Right cardiac atrium (tissue), 5 donors: ENCODE measurements around the gene SLC39A9. TPM values are rescaled to one million over a fixed set of nuclear protein-coding genes. Genes with fewer than 3 reads are reported as not detected.
"Not testable (repeated sequence)": the region's sequence is repeated elsewhere in the genome, so short reads cannot be mapped to it uniquely, and the experiment has no call there.

Experiments
- ATAC-seq, 2 donors: fragments of 200-7000 bp; cut with Tn5 transposase; one replicate each; pipeline versions ENCODE4 v1.8.0 to v1.9.1; 2020; ENCODE audit warnings: moderate library complexity in 2 of 2, mild to moderate bottlenecking in 1 of 2
- DNase-seq, 3 donors: peaks; one replicate each; pipeline ENCODE4 v3.0.0-alpha.2; 2020
- H3K27ac ChIP-seq: one replicate; pipeline ENCODE4 v1.5.1; 2013; ENCODE audit warnings: mild to moderate bottlenecking, low read length, control low read depth, moderate library complexity
- H3K27me3 ChIP-seq: one replicate; pipeline ENCODE4 v1.6.1; 2013; ENCODE audit not compliant: control insufficient read depth, insufficient read depth
- H3K4me1 ChIP-seq: one replicate; pipeline ENCODE4 v1.6.1; 2013; ENCODE audit warnings: low read length; ENCODE audit not compliant: control insufficient read depth, insufficient read depth
- H3K4me3 ChIP-seq: one replicate; pipeline ENCODE4 v1.5.1; 2013; ENCODE audit warnings: low read length, control low read depth
- H3K9me3 ChIP-seq: one replicate; pipeline ENCODE4 v1.6.1; 2013; ENCODE audit warnings: low read length; ENCODE audit not compliant: control insufficient read depth
- WGBS: extraction: QIAGEN DNeasy Blood & Tissue Kit; methylation state at CpG from one replicate; pipeline ENCODE4 v1.1.7; 2013; 5-methylcytosine and 5-hydroxymethylcytosine counted together
- intact Hi-C, 4 donors: fragments of 100-400 bp; cut with DNase I; formaldehyde crosslinking; loops; one replicate each; pipeline versions ENCODE4 v1.11.0 to v1.14.0; 2022 to 2023
- polyA plus RNA-seq: library from polyadenylated mRNA; stranded (reverse); fragments of 200-250 nt; gene quantifications from one replicate; pipeline ENCODE4 v1.2.3, GENCODE V29; 2013
- total RNA-seq, 4 donors: library from RNA; stranded (reverse); fragmentation: NEBNext Ultra II Directional; extraction: Animal tissue kit (Norgen Biotek cat#: 25700); gene quantifications; one replicate each; pipeline ENCODE4 v1.2.1, GENCODE V29; 2021
- donor health status: healthy with polysubstance abuse.
- donor health status: DM: no; HTN: yes; CAD: no.
- donor health status: DM: no; HTN: no; CAD: no.
- donor health status: DM: no; HTN: yes; CAD: no; lungs with severe emphysema.
- donor health status: DM: yes; HTN: yes; CAD: no.

The SLC39A9 gene
- total and polyA plus RNA-seq, 5 donors: 10.3 to 34.5 (median 24.4) TPM

DNA sequence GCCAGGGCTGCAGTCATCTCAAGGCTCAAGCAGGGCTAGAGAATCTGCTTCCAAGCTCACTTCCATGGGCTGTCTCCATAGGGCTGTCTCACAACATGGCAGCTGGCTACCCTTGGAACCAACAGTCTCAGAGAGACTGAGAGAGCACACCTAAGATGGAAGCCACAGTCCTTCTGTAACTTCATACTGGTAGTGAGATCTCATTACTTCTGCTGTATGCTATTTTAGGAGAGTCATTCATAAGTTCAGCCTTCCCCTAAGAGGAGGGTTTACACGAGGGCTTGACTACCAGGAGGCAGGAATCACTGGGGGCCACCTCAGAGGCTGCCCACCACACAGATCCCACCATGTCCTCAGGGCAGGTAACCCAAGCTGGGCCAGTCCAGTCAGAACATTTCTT is 30.1 kb upstream of the SLC39A9 start:
- Histone ChIP-seq H3K4me1 (no peaks in the 10 kb centered on the region), H3K27ac (no peak overlapping the region), H3K27me3 (no peaks in the 10 kb centered on the region), H3K9me3 (no peaks in the 10 kb centered on the region), H3K4me3 (no peak overlapping the region)
- 80% methylated on average over 1 of the region's 1 CpG for WGBS
- ATAC-seq (no peak), DNase-seq (no peak)
- intact Hi-C loops: loop anchor here in 1 of 4 donors (10.0 kb wide), 1 partner anchor 124 kb away; no protein-coding TSS in a partner anchor

DNA sequence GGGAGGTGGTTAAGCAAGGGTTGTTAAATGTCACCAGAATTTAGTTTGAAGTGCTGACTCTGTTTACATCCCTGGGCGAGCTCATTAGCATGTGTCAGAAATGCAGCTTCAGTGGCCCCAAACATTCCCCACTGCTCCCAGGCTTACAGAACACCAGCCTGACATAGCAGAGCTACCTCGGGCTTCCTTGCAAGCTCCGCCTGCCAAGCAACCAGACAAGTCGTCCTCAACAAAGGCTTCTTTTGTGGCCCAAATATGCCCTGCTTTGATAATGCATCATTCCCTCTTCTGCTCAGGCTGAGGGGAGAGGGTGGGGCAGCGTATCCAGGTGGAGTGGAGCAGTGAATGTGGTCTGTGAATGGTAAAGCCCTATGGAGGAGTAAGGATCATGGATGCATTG is 28.4 kb upstream of the SLC39A9 start:
- intact Hi-C loops: no loop called here
- H3K27me3 ChIP-seq: no peaks in the 10 kb centered on the region
- ATAC-seq: no peak
- no peaks in the 10 kb centered on the region for H3K9me3 ChIP-seq
- DNase-seq: no peak
- H3K4me1 ChIP-seq: no peaks in the 10 kb centered on the region
- H3K27ac ChIP-seq: no peak overlapping the region
- 61% methylated on average over 5 of the region's 5 CpGs for WGBS
- no peak overlapping the region for H3K4me3 ChIP-seq

DNA sequence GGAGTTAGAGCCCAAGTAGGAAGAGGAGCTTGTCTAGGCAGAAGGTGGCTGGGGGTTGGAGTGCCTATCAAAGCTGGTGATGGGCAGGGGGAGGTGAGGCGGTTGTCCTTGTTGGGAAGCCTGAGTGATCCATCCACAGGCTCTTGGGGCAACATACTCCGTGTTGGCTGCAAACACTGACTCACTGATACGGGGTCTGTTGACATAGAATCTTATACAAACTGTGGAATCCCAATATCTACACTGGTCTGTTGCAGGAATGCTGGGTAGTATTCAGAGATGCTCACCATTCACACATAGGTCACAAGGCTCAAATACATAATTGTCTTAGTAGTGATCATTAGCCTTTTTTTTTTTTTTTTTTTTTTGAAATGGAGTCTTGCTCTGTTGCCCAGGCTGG is 26.3 kb upstream of the SLC39A9 start:
- intact Hi-C loops: no loop called here
- ATAC-seq (no peak), DNase-seq (no peak)
- Histone ChIP-seq H3K9me3 (no peaks in the 10 kb centered on the region), H3K4me1 (no peaks in the 10 kb centered on the region), H3K4me3 (no peak overlapping the region), H3K27ac (no peak overlapping the region), H3K27me3 (no peaks in the 10 kb centered on the region)
- WGBS: 97% methylated on average over 3 of the region's 3 CpGs

DNA sequence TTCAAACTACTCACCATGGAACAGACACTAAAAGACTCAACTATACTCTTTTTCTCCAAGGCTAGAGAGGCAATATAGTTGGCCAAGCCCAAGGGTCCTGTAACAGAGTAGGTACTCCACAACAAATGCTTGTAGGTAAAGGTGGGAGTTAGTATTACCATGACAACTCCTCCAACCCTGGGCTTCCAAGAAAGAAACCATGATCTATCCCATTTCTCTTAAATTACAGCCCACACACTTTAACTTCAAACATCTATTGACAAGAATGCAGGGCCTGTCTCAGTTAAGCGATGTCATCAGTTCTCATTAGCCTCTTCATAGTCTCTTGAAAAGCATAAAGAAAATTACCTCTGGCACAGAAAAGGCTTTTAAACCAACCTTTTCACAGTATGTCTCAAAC is 25.4 kb upstream of the SLC39A9 start:
- H3K9me3 ChIP-seq: no peaks in the 10 kb centered on the region
- no peaks in the 10 kb centered on the region for H3K4me1 ChIP-seq
- 57% methylated on average over 1 of the region's 1 CpG for WGBS
- no peaks in the 10 kb centered on the region for H3K27me3 ChIP-seq
- intact Hi-C loops: no loop called here
- DNase-seq (no peak), ATAC-seq (no peak)
- H3K4me3 ChIP-seq: no peak overlapping the region
- no peak overlapping the region for H3K27ac ChIP-seq

DNA sequence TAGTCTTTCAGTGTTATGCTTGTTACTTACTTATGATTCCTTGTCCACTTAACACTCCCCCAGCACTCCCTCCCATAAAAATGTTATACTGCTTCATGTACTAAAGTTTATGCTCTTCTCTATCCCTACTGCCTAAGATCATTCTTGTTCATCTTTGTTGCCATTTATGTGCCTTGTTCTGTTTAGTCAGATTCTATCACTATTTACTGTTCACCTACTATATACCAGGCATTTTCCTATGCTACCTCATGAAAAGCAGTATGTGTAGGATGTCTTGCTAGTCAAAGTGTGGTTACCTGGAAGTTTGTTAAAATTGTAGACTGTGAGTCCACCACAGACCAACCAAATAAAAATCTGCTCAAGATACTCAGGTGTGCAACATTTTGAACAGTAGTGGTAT is 24.3 kb upstream of the SLC39A9 start:
- Histone ChIP-seq H3K27ac (no peak overlapping the region), H3K4me1 (no peaks in the 10 kb centered on the region), H3K9me3 (no peaks in the 10 kb centered on the region), H3K27me3 (no peaks in the 10 kb centered on the region), H3K4me3 (no peak overlapping the region)
- no peak for ATAC-seq
- no peak for DNase-seq
- intact Hi-C loops: no loop called here

DNA sequence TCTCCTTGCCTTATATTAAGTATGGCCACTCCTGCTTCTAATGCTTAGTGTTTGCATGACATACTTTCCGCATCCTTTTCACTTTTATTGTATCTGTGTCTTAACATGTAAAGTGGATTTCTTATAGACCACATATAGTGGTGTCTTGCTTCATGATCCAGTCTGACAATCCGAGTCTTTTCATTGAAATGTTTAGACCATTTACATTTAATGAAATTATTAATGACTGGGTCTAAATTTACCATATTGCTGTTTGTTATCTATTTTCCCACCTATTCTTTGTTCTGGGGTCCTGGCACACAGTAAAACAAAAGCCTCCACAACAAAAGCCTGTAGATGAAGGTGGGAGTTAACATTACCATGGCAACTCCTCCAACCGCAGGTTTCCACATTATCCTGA is 23.3 kb upstream of the SLC39A9 start:
- no peaks in the 10 kb centered on the region for H3K27me3 ChIP-seq
- H3K4me3 ChIP-seq: no peak overlapping the region
- ATAC-seq: no peak
- intact Hi-C loops: no loop called here
- no peak for DNase-seq
- WGBS: 96% methylated on average over 3 of the region's 3 CpGs
- no peaks in the 10 kb centered on the region for H3K9me3 ChIP-seq
- H3K4me1 ChIP-seq: no peaks in the 10 kb centered on the region
- no peak overlapping the region for H3K27ac ChIP-seq

DNA sequence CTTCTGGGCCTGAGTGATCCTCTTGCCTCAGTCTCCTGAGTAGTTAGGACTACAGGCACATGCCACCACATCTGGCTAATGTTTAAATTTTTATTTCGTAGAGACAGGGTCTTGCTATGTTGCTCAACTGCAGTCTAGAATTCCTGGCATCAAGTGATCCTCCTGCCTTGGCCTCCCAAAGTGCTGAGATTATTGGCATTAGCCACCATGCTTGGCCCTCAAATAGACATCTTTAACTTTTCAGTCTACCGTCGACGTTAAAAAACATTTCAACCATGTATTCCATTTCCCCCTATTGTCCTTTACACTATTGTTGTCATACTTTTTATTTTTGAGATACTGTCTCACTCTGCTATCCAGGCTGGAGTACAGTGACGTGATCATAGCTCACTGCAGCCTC is 22.8 kb upstream of the SLC39A9 start:
- DNase-seq (no peak), ATAC-seq (no peak)
- H3K4me3 ChIP-seq: no peak overlapping the region
- no peak overlapping the region for H3K27ac ChIP-seq
- no peaks in the 10 kb centered on the region for H3K9me3 ChIP-seq
- no peaks in the 10 kb centered on the region for H3K27me3 ChIP-seq
- 93% methylated on average over 5 of the region's 5 CpGs for WGBS
- intact Hi-C loops: no loop called here
- no peaks in the 10 kb centered on the region for H3K4me1 ChIP-seq

DNA sequence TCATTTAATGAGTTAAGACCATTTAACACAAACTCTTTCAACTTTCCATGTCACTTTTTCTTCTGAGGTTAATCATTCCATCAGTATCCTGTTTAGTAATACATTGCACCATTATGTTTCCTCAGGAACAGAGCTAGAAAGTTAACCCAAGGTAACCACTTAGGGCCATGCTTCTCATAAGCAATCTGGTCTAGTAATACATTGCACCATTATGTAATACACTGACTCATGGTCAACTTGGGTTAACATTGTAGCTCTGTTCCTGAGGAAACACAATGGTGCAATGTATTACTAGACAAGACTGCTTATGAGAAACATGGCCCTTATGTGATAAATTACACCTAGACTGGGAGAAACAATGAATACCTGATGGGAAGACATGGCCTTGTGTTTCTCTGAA is 22.1 kb upstream of the SLC39A9 start:
- intact Hi-C loops: no loop called here
- ATAC-seq (no peak), DNase-seq (no peak)
- no peak overlapping the region for H3K27ac ChIP-seq
- no peaks in the 10 kb centered on the region for H3K9me3 ChIP-seq
- no peak overlapping the region for H3K4me3 ChIP-seq
- no peaks in the 10 kb centered on the region for H3K27me3 ChIP-seq
- H3K4me1 ChIP-seq: no peaks in the 10 kb centered on the region

DNA sequence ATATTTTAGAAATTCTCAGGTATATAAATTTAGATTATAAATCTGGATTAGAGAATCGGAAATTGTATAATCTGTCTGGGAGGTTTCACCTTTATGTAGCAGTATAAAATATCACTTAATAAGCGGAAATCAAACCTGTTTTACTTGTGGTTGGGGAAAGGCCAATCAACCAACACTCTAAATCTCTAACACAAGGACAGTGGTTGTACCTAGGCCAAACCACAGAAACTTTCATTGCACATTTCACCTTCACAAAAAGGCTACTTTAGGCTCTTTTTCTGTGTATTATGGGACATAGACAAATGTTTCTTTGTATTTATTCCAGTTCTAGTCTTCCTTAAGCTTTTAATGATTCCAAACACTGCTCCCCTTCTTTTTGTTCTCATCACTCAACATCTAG is 20.2 kb upstream of the SLC39A9 start:
- Histone ChIP-seq H3K4me3 (no peak overlapping the region), H3K9me3 (no peaks in the 10 kb centered on the region), H3K27me3 (no peaks in the 10 kb centered on the region), H3K27ac (no peak overlapping the region), H3K4me1 (no peaks in the 10 kb centered on the region)
- DNase-seq: no peak
- intact Hi-C loops: no loop called here
- ATAC-seq: no peak
- 98% methylated on average over 2 of the region's 2 CpGs for WGBS

DNA sequence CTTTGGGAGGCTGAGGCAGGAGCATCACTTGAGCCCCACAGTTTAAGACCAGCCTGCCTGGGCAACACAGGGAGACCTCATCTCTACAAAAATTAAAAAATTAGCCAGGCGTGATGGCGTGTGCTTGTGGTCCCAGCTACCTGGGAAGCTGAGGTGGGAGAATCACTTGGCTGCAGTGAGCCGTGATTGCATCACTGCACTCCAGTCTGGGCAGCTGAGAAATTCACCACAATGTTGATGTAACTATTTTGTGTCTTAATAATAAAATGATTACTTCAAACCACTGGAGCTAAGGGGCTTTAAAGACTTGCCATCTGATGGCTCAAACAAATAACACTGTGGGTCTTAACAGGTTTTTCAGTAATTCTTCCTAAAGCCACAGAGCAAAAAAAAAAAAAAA is 11.2 kb upstream of the SLC39A9 start:
- intact Hi-C loops: no loop called here
- no peak overlapping the region for H3K4me3 ChIP-seq
- no peak for ATAC-seq
- no peak overlapping the region for H3K27ac ChIP-seq
- 87% methylated on average over 3 of the region's 3 CpGs for WGBS
- H3K4me1 ChIP-seq: peaks cover 7% of the 10 kb centered on the region
- H3K27me3 ChIP-seq: no peaks in the 10 kb centered on the region
- no peaks in the 10 kb centered on the region for H3K9me3 ChIP-seq
- DNase-seq: no peak

DNA sequence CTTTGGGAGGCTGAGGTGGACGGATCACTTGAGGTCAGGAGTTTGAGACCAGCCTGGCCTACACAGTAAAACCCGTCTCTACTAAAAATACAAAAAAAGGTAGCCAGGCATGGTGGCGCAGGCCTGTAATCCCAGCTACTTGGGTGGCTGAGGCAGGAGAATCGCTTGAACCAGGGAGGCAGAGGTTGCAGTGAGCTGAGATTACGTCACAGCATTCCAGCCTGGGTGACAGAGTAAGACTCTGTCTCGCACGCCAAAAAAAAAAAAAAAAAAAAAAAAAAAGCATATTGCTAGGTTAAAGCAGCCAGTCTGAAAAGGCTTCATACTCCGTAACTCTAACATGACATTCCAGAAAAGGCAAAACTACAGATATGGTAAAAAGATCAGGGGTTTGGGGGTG is 7.1 kb upstream of the SLC39A9 start:
- 76% methylated on average over 8 of the region's 8 CpGs for WGBS
- DNase-seq: peak in 1 of 3 donors; percentile 23
- H3K4me1 ChIP-seq, H3K27me3 ChIP-seq, intact Hi-C loops, H3K9me3 ChIP-seq, H3K4me3 ChIP-seq: not testable (repeated sequence)
- H3K27ac ChIP-seq: peak overlapping the region; percentile 50
- ATAC-seq: peak in 1 of 2 donors; percentile 39

DNA sequence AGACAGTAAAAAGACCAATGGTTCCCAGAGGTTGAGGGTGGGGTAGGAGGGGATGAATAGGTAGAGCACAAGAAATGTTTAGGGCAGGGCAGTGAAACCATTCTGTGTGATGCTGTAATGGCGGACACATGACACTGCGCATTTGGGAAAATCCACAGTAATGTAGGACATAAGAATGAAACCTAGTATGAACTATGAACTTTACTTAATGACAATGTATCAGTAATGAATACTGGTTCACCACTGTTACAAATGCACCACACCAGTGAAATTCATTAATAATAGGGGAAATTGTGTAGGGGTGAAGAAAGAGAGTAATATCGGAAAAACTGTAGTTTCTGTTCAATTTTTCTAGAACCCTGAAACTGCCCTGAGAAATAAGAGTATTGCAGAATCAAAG is 6.0 kb upstream of the SLC39A9 start:
- no peak for ATAC-seq
- DNase-seq: no peak
- Histone ChIP-seq H3K4me3 (no peak overlapping the region), H3K9me3 (no peaks in the 10 kb centered on the region), H3K27ac (no peak overlapping the region), H3K4me1 (peaks cover 11% of the 10 kb centered on the region), H3K27me3 (no peaks in the 10 kb centered on the region)
- WGBS: 94% methylated on average over 3 of the region's 3 CpGs
- intact Hi-C loops: no loop called here
